HG02623 (cell line): ENCODE results near the gene ELAVL2.
"Not testable (repeated sequence)": the region's sequence is repeated elsewhere in the genome, so short reads cannot be mapped to it uniquely, and the experiment has no call there.

Experiments
- ATAC-seq: cut with Tn5 transposase; IDR thresholded peaks from one replicate; pipeline ENCODE4 v1.9.1; 2021; ENCODE audit warnings: moderate library complexity; ENCODE audit not compliant: unreplicated experiment

The ELAVL2 gene

DNA sequence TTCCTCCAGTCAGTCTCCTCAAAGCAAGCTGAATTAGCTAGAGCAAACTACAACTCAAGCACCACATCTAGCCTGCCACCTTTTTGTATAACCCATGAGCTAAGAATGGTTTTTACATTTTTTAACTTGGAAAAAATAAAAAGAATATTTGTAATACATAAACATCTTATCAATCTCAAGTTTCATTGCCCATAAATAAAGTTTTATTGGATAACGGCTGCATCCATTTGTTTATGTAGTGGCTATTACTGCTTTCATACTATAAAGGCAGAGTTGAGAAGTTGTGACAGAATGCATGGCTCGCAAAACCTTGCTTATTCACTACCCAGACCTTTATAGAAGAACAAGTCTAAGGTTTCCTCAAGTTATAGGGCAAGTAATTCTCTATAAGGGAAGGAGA, 95.7 kb downstream of the ELAVL2 start:
- no peak for ATAC-seq

- no peak for ATAC-seq
Measured at GRCh38 chr9:23728736-23729135, 97.3 kb downstream of the ELAVL2 start.

DNA sequence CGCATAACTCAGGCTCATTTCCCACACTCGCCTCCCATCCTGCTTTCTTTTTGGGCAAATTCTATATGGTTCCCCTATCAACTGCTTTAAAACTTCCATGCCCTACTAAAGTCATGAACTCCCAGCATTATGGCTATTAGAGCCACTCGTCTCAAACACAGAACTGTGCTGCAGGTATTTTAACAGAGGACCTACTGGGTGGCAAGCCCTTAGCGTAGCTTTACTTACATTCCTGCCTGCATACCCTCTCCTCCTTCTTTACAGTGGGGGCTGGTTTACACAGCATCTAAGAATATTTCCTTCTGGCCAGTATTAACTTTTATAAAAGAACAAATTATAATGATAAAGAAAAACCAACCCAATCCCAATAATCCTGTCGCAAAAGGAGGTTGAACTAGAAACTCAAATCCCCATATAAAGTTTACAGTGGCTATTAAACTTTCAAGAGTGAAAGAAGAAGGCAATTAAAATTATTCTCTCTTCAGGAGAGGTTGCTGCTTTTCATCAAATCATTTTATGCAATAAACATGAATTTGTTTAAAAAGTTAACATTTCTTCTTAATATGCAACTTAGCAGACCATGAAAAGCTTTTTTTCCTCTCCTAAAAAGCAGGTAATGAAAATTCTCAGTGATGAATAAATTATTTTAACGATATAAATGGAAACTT, 100.6 kb downstream of the ELAVL2 start:
- no peak for ATAC-seq

- ATAC-seq = no peak
Measured at GRCh38 chr9:23723672-23724071, 102.4 kb downstream of the ELAVL2 start.

DNA sequence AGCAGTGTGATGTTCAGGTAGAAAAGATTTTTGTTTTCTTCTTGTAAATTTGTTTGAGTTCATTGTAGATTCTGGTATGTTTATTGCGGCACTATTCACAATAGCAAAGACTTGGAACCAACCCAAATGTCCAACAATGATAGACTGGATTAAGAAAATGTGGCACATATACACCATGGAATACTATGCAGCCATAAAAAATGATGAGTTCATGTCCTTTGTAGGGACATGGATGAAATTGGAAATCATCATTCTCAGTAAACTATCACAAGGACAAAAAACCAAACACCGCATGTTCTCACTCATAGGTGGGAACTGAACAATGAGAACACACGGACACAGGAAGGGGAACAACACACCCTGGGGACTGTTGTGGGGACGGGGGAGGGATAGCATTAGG, 103.0 kb downstream of the ELAVL2 start:
- ATAC-seq = not testable (repeated sequence)

DNA sequence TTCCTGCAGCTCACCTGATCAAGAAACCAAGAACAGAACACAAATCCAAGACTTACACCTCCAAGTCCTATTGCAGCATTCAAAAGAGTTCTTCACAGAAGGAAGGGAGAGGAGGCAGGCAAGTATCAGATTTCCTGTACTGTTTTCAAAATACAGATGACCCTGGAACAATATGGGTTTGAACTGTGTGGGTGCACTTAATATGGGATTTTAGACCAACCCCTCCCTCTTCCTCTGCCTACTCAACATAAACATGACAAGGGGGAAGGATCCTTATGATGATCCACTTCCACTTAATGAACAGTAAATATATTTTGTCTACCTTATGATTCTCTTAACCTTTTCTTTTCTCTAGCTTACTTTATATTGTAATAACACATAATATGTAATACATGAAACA, 104.6 kb downstream of the ELAVL2 start:
- no peak for ATAC-seq

GRCh38 chr9:23717505-23717904, 108.5 kb downstream of the ELAVL2 start:
- ATAC-seq = no peak

GRCh38 chr9:23707249-23707648, 118.8 kb downstream of the ELAVL2 start:
- ATAC-seq = no peak

DNA sequence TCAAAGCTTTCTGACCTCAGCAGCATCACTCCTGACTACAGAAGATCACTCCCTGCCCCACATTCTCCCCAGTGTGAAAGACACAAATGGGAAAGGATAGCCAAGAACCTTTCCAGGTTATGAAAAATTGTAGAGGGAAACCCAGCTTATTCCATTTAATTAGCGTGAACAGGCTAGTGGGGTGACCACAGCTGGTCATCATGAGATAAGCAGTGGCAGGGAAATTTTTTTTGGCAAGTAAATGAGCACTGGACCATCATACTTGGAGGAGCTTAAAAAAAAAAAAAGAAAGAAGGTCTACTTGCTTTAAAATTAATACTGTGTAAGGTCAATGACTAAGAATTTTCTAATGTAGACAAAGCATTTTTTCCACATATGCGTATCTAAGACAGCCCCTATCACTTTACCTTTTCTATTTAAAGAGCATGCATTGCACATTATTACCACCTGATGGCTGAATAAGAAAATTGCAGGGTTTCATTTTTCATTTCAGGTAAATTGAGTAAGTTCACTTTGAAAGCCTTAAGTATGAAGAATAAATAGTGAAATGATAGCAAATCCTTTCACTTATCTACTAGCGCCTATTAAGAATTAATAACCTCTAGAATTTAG, 123.6 kb downstream of the ELAVL2 start:
- no peak for ATAC-seq

DNA sequence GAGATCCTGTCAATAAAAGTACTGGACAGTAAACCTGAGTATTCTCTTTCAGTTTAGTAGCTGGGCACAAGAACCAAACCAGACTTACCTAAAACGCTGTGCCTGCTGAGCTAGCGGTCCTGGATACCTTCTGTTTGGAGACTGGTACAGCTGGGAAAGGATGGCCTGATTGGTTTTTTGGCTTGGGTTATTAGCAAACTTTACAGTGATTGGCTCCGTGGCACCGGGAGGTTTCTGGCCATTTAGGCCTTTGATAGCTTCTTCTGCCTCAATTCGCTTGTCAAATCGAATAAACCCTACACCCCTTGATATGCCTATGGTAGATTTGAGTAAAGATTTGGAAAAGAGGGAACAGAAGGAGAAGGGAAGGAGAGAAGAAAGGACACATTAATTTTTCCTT, 124.7 kb downstream of the ELAVL2 start:
- ATAC-seq = no peak

- no peak for ATAC-seq
Measured at GRCh38 chr9:23700359-23700758, 125.7 kb downstream of the ELAVL2 start.

DNA sequence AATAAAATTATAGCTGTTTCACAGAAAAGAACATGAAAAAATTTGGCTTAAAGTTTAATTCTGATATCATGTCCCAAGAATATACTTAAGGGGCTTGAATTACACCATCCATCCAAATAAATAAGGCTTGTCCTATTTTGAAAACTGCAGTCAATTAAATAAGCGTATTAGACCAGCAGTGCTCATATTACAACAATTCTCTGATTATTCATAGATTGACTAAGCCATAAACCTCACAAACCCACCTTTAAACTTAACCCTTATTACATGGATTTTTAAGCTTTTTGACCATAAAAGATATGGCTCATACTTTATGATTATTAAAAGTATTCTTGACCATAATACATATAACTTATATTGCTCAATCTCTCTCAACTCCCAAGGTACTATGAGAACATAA, 127.9 kb downstream of the ELAVL2 start:
- no peak for ATAC-seq

DNA sequence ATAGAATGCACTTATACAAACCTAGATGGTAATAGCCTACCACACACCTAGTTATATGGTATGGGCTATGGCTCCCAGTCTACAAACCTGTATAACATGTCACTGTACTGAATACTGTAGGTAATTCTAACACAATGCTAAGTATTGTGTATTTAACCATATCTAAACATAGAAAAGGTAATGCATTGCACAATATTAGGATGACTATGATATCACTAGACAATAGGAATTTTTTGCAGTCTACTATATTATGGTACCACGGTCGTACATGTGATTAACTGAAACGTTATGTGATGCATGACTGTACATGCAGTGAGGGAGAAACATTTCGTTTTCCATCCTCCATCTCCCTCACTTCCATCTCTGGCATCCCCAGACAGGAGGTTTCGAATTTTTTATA, 130.5 kb downstream of the ELAVL2 start:
- ATAC-seq = no peak

GRCh38 chr9:23693374-23693773, 132.7 kb downstream of the ELAVL2 start:
- no peak for ATAC-seq

GRCh38 chr9:23686896-23687295, 139.1 kb downstream of the ELAVL2 start:
- ATAC-seq = no peak

- ATAC-seq = no peak
Measured at GRCh38 chr9:23686257-23686656, 139.8 kb downstream of the ELAVL2 start.

GRCh38 chr9:23683611-23684061, 142.4 kb downstream of the ELAVL2 start:
- ATAC-seq = no peak

GRCh38 chr9:23682891-23683431, 143.1 kb downstream of the ELAVL2 start:
- ATAC-seq = no peak

GRCh38 chr9:23682352-23682751, 143.7 kb downstream of the ELAVL2 start:
- ATAC-seq = no peak

- ATAC-seq = no peak
Measured at GRCh38 chr9:23677446-23677845, 148.6 kb downstream of the ELAVL2 start.

GRCh38 chr9:23674016-23674585, 151.9 kb downstream of the ELAVL2 start:
- no peak for ATAC-seq

DNA sequence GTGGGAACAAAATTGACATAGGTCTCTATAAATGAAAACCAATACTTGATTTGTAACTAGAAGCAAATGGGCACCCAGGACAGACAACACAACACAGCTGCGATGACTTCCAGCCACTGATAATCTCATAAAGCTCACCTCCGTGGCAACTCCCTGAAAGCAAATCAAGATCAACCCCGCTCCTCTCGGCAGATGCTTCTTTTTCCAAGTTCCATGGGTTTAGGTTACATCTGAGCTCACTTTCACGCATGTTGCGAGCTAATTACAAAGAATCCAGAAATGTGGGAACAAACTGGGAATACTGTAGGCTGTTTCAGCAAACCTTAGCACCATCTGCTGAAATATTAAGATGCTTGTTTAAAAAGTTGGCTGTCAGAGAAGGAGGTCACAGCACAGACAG, 153.9 kb downstream of the ELAVL2 start:
- no peak for ATAC-seq
